Cerebellar nuclear complex (tissue), 1 donor: ENCODE results near the gene RARRES2.

Source experiments
- DNase-seq, 2 experiments: peaks; one replicate each; lab custom pipeline; 2025; lab: John Stamatoyannopoulos, UW

RARRES2 gene

GRCh38 chr7:150361807-150362621, 20.6 kb upstream of the RARRES2 start:
- DNase-seq = no peak

- no peak for DNase-seq
Observed at GRCh38 chr7:150361402-150361801, 20.0 kb upstream of the RARRES2 start.

DNA sequence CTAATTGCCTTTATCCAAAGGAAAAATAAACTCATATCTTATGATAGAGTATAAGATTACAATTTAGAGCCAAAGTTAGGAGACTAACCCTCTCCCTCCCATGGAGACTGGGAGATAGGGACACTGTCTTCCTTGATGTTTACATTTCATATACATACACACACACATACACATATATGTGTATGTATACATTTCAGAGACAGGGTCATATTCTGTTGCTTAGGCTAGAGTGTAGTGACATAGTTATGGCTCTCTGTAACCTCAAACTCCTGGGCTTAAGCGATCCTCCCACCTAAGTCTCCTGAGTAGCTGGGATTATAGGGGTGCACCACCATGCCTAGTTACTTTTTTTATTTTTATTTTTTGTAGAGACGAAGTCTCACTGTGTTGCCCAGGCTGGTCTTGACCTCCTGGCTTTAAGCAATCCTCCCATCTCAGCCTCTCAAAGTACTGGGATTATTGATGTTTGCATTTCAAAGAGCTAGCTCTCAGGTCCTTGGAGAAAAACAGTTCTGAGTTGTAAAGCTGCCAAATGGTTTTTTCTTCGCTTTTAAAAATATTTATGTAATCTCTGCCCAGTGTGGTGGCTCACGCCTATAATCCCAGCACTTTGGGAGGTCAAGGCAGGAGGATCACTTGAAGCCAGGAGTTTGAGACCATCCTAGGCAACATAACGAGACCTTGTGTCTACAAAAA, 19.1 kb upstream of the RARRES2 start:
- DNase-seq = no peak

DNA sequence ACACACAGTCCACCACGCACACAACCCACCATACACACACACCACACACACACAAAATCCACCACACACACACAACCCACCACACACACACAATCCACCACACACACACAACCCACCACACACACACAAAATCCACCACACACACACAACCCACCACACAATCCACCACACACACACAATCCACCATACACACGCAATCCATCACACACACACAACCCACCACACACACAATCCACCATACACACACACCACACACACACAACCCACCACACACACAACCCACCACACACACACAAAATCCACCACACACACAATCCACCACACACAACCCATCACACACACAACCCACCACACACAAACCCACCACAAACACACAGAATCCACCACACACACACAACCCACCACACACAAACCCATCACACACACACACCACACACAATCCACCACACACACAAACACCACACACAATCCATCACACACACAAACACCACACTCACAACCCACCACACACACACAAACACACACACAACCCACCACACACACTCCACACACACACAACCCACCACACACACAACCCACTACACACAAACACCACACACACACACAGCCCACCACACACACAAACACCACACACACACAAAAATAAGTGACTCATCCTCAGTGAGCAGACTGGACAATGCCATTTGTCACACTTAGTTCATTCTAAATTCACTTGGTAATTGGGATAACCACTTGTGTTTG, 18.4 kb upstream of the RARRES2 start:
- DNase-seq = no peak

DNA sequence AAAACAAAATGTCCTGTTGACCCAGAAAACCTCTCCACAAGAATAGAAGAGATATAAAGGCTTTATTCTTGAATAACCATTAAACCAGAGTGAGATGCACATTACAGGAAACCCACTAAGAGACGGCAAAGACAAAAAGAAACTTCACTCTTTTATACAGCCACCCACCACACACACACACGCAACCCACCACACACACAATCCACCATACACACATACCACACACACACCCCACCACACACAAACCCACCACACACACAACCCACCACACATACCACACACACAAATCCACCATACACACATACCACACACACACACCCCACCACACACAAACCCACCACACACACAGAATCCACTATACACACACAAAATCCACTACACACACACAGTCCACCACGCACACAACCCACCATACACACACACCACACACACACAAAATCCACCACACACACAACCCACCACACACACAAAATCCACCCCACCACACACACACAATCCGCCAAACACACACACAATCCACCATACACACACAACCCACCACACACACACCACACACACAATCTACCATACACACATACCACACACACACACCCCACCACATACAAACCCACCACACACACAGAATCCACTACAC, 17.7 kb upstream of the RARRES2 start:
- DNase-seq = no peak

GRCh38 chr7:150358433-150358832, 17.0 kb upstream of the RARRES2 start:
- no peak for DNase-seq

DNA sequence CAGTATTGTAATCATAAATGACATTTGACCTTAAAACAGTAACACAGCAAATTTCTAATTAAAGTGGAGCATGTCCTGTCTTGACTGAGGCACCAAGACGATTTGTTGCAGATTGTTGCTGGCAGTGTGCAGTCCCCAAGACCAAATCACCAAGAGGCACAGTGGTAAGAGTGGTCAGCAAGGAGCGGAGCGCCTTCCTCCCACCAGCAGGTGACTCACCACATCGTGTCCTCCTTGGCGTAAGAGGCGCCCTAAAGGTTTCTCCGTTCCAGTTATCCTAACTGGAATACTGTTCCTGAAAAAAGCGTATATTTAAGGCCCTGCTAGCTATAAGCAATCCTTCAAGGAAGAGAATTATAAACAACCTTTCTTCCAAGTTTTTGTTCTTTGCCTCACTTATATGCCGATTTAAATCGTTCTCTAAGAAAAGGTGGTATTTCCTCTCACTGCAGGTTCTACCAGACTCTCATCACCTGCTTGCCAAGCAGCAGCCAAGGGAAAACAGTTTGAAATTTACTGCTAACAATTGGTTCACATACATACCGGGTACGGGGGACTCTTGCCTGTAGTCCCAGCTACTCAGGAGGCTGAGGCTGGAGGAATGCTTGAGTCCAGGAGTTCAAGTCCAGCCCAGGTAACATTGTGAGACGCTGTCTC, 16.5 kb upstream of the RARRES2 start:
- no peak for DNase-seq

DNA sequence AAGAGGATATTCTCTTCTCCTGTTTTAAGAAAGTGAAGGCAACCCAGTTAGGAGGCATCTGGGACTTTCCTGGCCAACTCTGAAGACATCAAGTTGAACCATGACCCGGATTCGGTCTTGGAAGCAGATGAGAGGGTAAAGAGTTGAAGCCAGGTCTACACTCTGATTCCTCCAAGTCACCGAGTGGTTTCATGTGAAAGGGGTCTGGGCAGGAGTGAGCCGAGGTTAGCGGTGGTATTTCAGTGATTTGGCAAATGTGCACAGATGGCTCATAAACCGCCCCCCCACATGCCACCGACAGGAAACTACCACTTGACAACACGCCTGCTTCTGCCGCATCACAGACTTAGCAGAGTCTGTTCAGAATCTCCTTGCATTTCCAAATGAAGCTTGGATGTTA, 15.8 kb upstream of the RARRES2 start:
- DNase-seq = no peak

DNA sequence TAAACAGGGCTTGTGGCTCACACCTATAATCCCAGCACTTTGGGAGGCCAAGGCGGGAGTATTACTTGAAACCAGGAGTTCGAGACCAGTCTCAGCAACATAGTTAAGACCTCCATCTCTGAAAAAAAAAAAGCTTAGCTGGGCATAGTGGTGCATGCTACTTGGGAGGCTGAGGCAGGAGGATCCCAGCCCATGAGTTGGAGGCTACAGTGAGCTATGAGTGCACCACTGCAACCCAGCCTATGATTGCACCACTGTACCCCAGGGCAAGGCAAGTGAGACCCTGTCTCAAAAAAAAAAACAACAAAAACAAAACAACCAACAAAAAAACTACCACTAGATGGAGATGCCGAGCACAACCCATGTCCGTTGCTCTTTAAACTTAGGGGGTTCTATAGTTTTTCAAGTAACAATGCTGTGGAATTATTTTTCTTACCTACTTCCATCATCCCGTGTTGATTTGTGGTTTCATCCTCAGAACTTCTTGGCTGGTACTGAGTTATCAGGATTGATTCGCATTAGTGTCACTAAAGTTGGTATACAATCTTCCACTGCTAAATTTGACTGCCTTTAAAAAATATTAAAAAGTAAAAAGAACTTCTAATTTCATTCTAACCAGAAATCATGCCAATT, 15.0 kb upstream of the RARRES2 start:
- no peak for DNase-seq

DNA sequence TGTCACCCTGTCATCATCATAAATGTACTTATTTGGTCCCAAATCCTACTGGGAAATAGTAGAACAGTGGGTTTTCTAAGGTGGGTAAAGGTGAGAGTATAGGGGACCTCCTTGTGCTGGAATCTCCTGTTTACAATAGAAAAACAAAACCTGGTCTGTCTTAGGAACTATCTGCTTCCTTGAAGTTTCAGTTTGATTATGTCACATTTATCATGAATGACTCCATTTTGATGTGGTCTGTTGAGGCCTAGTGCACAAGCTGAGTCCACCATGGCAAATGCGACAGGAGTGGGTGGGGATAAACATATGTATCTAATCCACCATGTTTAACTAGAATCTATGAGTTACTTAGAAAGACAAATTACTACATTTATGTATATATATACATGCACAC, 14.2 kb upstream of the RARRES2 start:
- DNase-seq = no peak

DNA sequence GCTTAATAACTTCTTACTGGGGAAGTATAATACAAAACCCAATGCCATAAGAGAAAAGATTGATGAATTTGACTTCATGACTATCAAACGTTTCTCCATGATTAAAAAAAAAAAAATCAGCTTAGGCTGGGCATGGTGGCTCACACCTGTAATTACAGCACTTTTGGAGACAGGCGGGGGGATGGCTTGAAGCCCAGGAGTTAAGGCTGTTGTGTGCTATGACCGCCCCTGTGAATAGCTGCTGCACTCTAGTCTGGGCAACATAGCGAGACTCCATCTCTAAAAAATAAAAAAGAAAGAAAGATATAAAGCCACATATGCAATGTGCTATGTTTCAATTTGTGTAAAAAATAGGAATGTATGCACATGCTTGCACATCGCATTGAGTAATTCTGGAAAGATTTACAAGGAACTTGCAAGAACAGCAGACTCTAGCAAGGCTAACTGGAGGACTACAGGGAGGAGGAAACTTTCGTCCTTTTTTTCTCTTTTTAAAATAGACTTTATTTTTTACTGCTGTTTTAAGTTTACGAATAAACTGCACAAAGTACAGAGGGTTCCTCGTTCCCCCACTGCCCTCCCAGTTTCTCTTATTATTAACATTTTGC, 10.3 kb upstream of the RARRES2 start:
- no peak for DNase-seq

- DNase-seq = no peak
Observed at GRCh38 chr7:150346922-150347321, 5.5 kb upstream of the RARRES2 start.

- DNase-seq = no peak
Observed at GRCh38 chr7:150345012-150345411, 3.6 kb upstream of the RARRES2 start.

DNA sequence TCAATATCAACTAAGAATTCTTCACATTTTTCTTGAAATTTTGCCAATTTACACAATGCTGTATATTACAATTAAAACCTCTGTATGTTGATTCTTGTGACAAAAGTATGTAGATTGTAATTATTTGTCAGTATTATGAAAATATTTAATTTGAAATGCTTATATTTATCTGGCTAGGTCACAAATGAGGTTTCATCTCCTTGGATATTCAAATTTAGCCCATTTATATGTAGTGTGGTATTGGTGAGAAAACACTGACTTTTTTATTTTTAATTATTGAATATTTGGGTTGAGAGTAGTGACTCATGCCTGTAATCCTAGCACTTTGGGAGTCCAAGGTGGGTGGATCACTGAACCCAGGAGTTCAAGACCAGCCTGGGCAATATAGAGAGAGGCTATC, 2.9 kb upstream of the RARRES2 start:
- DNase-seq = no peak

DNA sequence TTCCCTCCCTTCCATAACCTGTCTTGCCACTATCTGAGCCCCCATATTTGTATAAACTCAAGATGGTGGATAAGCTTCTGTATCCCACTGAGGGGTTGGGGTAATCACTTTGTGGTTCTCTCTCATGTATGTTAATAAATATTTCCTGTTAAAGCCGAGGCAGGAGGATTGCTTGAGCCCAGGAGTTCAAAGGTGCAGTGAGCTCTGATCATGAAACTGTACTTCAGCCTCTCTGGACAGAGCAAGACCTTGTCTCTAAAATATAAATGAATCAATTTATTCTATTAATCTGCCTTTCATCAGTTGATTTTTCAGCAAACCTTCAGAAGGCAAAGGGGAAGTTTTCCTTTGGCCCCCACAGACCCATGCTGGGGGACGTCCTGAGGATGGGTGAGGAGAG, 1.8 kb upstream of the RARRES2 start:
- DNase-seq = no peak

DNA sequence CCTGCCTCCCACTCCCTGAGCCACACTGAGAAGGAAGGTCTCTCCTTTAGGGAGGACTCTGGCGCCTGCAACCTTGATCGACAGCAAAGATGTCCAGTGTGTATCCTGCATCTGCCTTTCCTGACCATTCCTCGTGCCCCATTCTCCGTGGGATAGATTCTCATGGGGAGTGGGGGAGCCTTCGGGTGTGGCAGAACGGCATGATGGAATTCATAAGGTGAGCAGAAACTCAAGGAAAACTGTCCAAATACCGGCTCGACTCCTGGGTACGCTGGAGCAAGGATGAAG, 636 bp upstream of the RARRES2 start:
- DNase-seq = no peak

- no peak for DNase-seq
Observed at GRCh38 chr7:150340875-150341262, 560 bp downstream of the RARRES2 start.

DNA sequence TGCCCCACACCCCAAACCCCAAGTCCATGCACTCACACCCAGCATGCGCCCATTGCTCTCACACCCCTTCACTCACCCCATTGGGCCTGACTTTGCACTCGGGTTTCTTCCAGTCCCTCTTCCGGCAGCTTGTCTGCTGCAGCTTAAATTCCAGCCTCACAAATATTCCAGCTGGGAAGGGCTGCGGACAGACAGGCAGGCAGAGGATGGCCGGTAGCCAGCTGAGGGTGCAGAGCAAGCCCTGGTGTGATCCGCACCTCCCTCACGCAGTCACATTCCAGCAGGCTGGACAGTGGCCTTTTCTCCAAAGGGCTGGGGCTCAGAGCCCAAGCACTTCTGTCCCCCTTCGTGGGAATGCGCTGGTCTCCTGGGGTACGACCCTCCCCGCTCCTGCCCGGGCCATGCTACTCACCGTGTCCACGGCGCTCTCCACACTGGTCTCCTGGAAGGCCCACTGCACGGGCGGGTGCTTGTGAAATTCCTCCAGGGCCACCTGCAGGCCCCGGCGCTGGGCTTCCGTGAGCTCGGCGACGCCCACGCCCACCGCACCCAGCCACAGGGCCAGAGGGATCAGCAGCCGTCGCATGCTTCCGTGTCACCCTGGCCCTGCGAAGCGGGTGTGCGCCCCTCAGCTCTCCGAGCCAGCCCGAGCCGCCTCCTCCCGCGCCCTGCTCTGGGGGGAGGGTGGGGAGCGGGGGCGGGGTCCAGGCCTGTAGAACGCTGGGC, 1.2 kb downstream of the RARRES2 start:
- DNase-seq = no peak

GRCh38 chr7:150339409-150339809, 2.0 kb downstream of the RARRES2 start:
- no peak for DNase-seq

DNA sequence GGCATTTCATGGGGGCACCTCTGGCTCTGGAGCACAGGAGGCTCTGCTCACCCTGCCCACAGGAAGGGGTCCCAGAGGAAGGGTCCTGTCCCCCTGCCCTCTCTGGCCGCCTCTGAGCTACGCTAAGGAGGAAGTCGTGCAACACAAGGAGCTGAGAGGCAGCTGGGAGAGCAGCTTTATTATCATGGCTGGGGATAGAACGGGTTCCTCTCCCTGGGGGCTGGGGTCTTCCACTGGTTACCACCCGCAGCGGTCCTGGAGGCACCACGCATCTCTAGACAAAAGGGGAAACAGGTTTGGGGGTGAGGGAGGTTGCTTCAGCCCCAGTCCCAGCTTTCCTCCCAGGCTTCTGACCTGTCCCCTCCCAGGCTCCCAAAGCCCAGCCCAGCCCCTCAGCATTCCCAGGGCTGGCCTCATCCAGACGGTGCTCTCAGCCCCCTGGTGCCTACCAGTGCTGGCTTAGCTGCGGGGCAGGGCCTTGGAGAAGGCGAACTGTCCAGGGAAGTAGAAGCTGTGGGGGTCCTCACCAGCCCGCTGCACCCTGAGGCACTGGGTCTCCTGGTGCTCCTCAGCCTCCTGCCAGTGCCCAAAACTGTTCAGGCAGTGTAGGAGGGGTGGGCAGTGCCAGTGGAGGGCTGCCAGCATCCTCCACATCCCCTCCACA, 3.1 kb downstream of the RARRES2 start:
- DNase-seq = no peak
